ENCODE measurements around the gene RAB43.
"Not testable (repeated sequence)": the region's sequence is repeated elsewhere in the genome, so short reads cannot be mapped to it uniquely, and the experiment has no call there.

Gene RAB43

GRCh38 chr3:129114455-129114854 lies 7.1 kb downstream of the RAB43 start:
- H3K14ac ChIP-seq (ENCODE audit: low read length): no peak overlapping the region
- H4K91ac ChIP-seq (ENCODE audit: low read depth, low read length, poor library complexity): no peak overlapping the region
- no peak overlapping the region for H3K9ac ChIP-seq (ENCODE audit: low read depth, low read length, poor library complexity)
- H3K27me3 ChIP-seq (ENCODE audit: control insufficient read depth in 3 of 3, insufficient read depth in 3 of 3, low read depth in 1 of 3, low read length in 3 of 3): no peaks in the 10 kb centered on the region
- H2AFZ ChIP-seq (ENCODE audit: low read length): no peak overlapping the region
- no peak overlapping the region for H3K4me2 ChIP-seq (ENCODE audit: insufficient read depth, low read length, poor library complexity, severe bottlenecking)
- no peak overlapping the region for H3K4me3 ChIP-seq (ENCODE audit: low read length in 2 of 2)
- WGBS, 2 donors (ENCODE audit: extremely low coverage in 2 of 2, insufficient read length in 2 of 2, insufficient replicate concordance in 1 of 2): no CpG with 5 or more reads among the region's 6 CpGs
- no peak overlapping the region for H3K18ac ChIP-seq (ENCODE audit: low read length)
- no peak overlapping the region for H2BK5ac ChIP-seq (ENCODE audit: low read length)
- H3K4me1 ChIP-seq (ENCODE audit: control insufficient read depth in 2 of 2, insufficient read depth in 1 of 2, low read depth in 1 of 2, low read length in 2 of 2): peaks cover 11 to 17% of the 10 kb centered on the region in 2 donors
- DNase-seq (ENCODE audit: low spot score): no peak
- no peak overlapping the region for H4K8ac ChIP-seq (ENCODE audit: low read depth, low read length)
- no peak overlapping the region for H2BK12ac ChIP-seq (ENCODE audit: low read length)
- no peaks in the 10 kb centered on the region for H3K9me3 ChIP-seq (replicated peaks in 1 of 2; ENCODE audit: control insufficient read depth in 2 of 2, insufficient read depth in 1 of 2, low read depth in 1 of 2, low read length in 2 of 2)
- H3K4ac ChIP-seq (ENCODE audit: low read length): no peak overlapping the region
- H3K27ac ChIP-seq (replicated peaks; ENCODE audit: low read length): no peak overlapping the region
- H3K79me1 ChIP-seq (ENCODE audit: low read depth, low read length): no peaks in the 10 kb centered on the region
- peaks cover 0 to 40% of the 10 kb centered on the region in 2 donors for H3K36me3 ChIP-seq (replicated peaks in 1 of 2; ENCODE audit: control insufficient read depth in 2 of 2, insufficient read depth in 2 of 2, low read length in 2 of 2)
- no peak overlapping the region for H2AK5ac ChIP-seq (ENCODE audit: low read depth, low read length)
- H2BK120ac ChIP-seq (ENCODE audit: low read depth, low read length): no peak overlapping the region
- H3K23ac ChIP-seq (ENCODE audit: low read depth, low read length, poor library complexity): no peak overlapping the region
- no peak overlapping the region for H2BK15ac ChIP-seq (ENCODE audit: low read length)

DNA sequence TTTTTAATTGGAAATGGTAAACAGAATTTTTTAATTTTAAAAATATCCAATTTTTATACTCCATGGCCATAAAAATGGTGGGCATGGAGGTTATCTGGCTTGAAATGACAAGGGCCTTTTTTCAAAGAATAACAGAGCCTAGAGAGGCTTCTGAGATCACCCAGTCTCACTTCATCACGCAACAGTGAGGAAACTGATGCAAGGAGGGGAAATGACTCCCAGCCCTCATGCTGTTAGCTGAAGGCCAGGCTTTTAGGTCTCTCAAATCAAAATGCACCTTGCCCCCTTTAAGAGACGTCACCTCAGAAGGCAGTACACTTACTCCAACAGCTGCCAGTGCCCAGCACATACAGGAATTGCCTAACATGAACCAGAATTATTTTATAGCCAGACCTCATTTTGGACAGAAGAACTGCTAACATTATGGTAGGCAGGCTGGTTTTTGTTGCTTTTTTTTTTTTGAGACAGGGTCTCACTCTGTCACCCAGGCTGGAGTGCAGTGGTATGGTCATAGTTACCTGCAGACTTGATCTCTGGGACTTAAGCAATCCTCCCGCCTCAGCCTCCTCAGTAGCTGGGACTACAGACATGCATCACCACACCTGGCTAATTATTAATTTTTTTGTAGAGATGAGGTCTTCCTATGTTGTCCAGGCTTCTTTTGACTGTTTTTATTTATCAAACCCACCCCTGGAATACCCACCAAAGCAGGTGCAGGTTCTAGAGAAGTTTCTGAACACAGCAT lies 9.1 kb downstream of the RAB43 start:
- Histone ChIP-seq H2BK15ac (ENCODE audit: low read length) (no peak overlapping the region), H3K79me1 (ENCODE audit: low read depth, low read length) (no peaks in the 10 kb centered on the region), H3K27me3 (ENCODE audit: control insufficient read depth in 3 of 3, insufficient read depth in 3 of 3, low read depth in 1 of 3, low read length in 3 of 3) (no peaks in the 10 kb centered on the region), H3K18ac (ENCODE audit: low read length) (no peak overlapping the region), H3K9me3 (replicated peaks in 1 of 2; ENCODE audit: control insufficient read depth in 2 of 2, insufficient read depth in 1 of 2, low read depth in 1 of 2, low read length in 2 of 2) (no peaks in the 10 kb centered on the region), H4K91ac (ENCODE audit: low read depth, low read length, poor library complexity) (no peak overlapping the region), H3K14ac (ENCODE audit: low read length) (no peak overlapping the region), H3K27ac (replicated peaks; ENCODE audit: low read length) (no peak overlapping the region), H3K4me3 (ENCODE audit: low read length in 2 of 2) (no peak overlapping the region), H2AK5ac (ENCODE audit: low read depth, low read length) (no peak overlapping the region), H3K4ac (ENCODE audit: low read length) (no peak overlapping the region), H3K23ac (ENCODE audit: low read depth, low read length, poor library complexity) (no peak overlapping the region), H2BK12ac (ENCODE audit: low read length) (no peak overlapping the region), H2AFZ (ENCODE audit: low read length) (no peak overlapping the region), H3K4me1 (ENCODE audit: control insufficient read depth in 2 of 2, insufficient read depth in 1 of 2, low read depth in 1 of 2, low read length in 2 of 2) (peaks cover 6 to 7% of the 10 kb centered on the region in 2 donors), H3K9ac (ENCODE audit: low read depth, low read length, poor library complexity) (no peak overlapping the region), H2BK5ac (ENCODE audit: low read length) (no peak overlapping the region), H3K4me2 (ENCODE audit: insufficient read depth, low read length, poor library complexity, severe bottlenecking) (no peak overlapping the region), H3K36me3 (replicated peaks in 1 of 2; ENCODE audit: control insufficient read depth in 2 of 2, insufficient read depth in 2 of 2, low read length in 2 of 2) (peaks cover 0 to 33% of the 10 kb centered on the region in 2 donors), H2BK120ac (ENCODE audit: low read depth, low read length) (no peak overlapping the region), H4K8ac (ENCODE audit: low read depth, low read length) (no peak overlapping the region)
- DNase-seq (ENCODE audit: low spot score): no peak
- WGBS, 2 donors (ENCODE audit: extremely low coverage in 2 of 2, insufficient read length in 2 of 2, insufficient replicate concordance in 1 of 2): no CpG with 5 or more reads among the region's 3 CpGs

DNA sequence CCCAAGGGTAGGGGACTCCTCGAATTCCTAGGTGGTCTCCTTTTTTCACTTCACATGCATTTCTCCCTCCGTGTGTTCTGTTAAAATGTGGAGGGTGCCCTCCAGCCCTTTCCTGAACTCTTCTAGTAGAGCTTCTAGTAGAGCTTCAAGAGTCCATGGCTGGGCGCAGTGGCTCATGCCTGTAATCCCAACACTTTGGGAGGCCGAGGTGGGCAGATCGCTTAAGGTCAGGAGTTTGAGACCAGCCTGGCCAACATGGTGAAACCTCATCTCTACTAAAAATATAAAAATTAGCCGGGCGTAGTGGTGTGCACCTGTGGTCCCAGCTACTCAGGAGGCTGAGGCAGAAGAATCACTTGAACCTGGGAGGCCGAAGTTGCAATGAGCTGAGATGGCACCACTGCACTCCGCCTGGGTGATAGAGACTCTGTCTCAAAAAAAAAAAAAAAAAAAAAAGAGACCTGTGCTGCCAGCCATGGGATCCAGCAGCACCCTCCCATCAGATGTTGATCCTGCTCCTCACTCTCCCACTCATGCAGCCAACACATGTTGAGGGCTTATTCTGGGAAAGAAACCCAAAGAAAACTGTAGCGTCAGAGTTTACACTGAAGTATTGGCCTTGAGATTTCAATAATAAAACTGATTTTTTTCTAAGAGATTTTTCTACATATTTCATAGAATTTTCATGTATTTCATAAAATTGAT lies 10.4 kb downstream of the RAB43 start:
- not testable (repeated sequence) for H2AFZ ChIP-seq (ENCODE audit: low read length); H3K9ac ChIP-seq (ENCODE audit: low read depth, low read length, poor library complexity); H3K18ac ChIP-seq (ENCODE audit: low read length); H3K4ac ChIP-seq (ENCODE audit: low read length); H2BK15ac ChIP-seq (ENCODE audit: low read length); H2BK120ac ChIP-seq (ENCODE audit: low read depth, low read length); H4K91ac ChIP-seq (ENCODE audit: low read depth, low read length, poor library complexity); H3K9me3 ChIP-seq (replicated peaks in 1 of 2; ENCODE audit: control insufficient read depth in 2 of 2, insufficient read depth in 1 of 2, low read depth in 1 of 2, low read length in 2 of 2); DNase-seq (ENCODE audit: low spot score); H3K27ac ChIP-seq (replicated peaks; ENCODE audit: low read length); H2BK5ac ChIP-seq (ENCODE audit: low read length); H3K14ac ChIP-seq (ENCODE audit: low read length); H3K27me3 ChIP-seq (ENCODE audit: control insufficient read depth in 3 of 3, insufficient read depth in 3 of 3, low read depth in 1 of 3, low read length in 3 of 3); H3K4me3 ChIP-seq (ENCODE audit: low read length in 2 of 2); H3K23ac ChIP-seq (ENCODE audit: low read depth, low read length, poor library complexity); H4K8ac ChIP-seq (ENCODE audit: low read depth, low read length); H3K4me2 ChIP-seq (ENCODE audit: insufficient read depth, low read length, poor library complexity, severe bottlenecking); H2BK12ac ChIP-seq (ENCODE audit: low read length); H2AK5ac ChIP-seq (ENCODE audit: low read depth, low read length); H3K4me1 ChIP-seq (ENCODE audit: control insufficient read depth in 2 of 2, insufficient read depth in 1 of 2, low read depth in 1 of 2, low read length in 2 of 2); H3K79me1 ChIP-seq (ENCODE audit: low read depth, low read length)
- whole genome bisulfite sequencing, 2 donors (ENCODE audit: extremely low coverage in 2 of 2, insufficient read length in 2 of 2, insufficient replicate concordance in 1 of 2): no CpG with 5 or more reads among the region's 10 CpGs
- peaks cover 0 to 40% of the 10 kb centered on the region in 2 donors for H3K36me3 ChIP-seq (replicated peaks in 1 of 2; ENCODE audit: control insufficient read depth in 2 of 2, insufficient read depth in 2 of 2, low read length in 2 of 2)

- no peaks in the 10 kb centered on the region for H3K9me3 ChIP-seq (replicated peaks in 1 of 2; ENCODE audit: control insufficient read depth in 2 of 2, insufficient read depth in 1 of 2, low read depth in 1 of 2, low read length in 2 of 2)
- no peak overlapping the region for H2BK12ac ChIP-seq (ENCODE audit: low read length)
- H3K14ac ChIP-seq (ENCODE audit: low read length): peak overlapping the region; percentile 17
- no peak overlapping the region for H3K4ac ChIP-seq (ENCODE audit: low read length)
- H3K18ac ChIP-seq (ENCODE audit: low read length): no peak overlapping the region
- no peak overlapping the region for H2BK5ac ChIP-seq (ENCODE audit: low read length)
- no peak overlapping the region for H4K91ac ChIP-seq (ENCODE audit: low read depth, low read length, poor library complexity)
- H3K27me3 ChIP-seq (ENCODE audit: control insufficient read depth in 3 of 3, insufficient read depth in 3 of 3, low read depth in 1 of 3, low read length in 3 of 3): no peaks in the 10 kb centered on the region
- no peak overlapping the region for H2BK120ac ChIP-seq (ENCODE audit: low read depth, low read length)
- H2BK15ac ChIP-seq (ENCODE audit: low read length): no peak overlapping the region
- peaks cover 0 to 4% of the 10 kb centered on the region in 2 donors for H3K4me1 ChIP-seq (ENCODE audit: control insufficient read depth in 2 of 2, insufficient read depth in 1 of 2, low read depth in 1 of 2, low read length in 2 of 2)
- H3K79me1 ChIP-seq (ENCODE audit: low read depth, low read length): peaks cover 4% of the 10 kb centered on the region
- peaks cover 0 to 22% of the 10 kb centered on the region in 2 donors for H3K36me3 ChIP-seq (replicated peaks in 1 of 2; ENCODE audit: control insufficient read depth in 2 of 2, insufficient read depth in 2 of 2, low read length in 2 of 2)
- no peak overlapping the region for H3K4me2 ChIP-seq (ENCODE audit: insufficient read depth, low read length, poor library complexity, severe bottlenecking)
- H3K23ac ChIP-seq (ENCODE audit: low read depth, low read length, poor library complexity): no peak overlapping the region
- H3K9ac ChIP-seq (ENCODE audit: low read depth, low read length, poor library complexity): peak overlapping the region; percentile 2
- no peak overlapping the region for H2AFZ ChIP-seq (ENCODE audit: low read length)
- no peak overlapping the region for H3K4me3 ChIP-seq (ENCODE audit: low read length in 2 of 2)
- no peak overlapping the region for H3K27ac ChIP-seq (replicated peaks; ENCODE audit: low read length)
- no peak overlapping the region for H4K8ac ChIP-seq (ENCODE audit: low read depth, low read length)
- DNase-seq (ENCODE audit: low spot score): no peak
- no peak overlapping the region for H2AK5ac ChIP-seq (ENCODE audit: low read depth, low read length)
- no CpG with 5 or more reads among the region's 8 CpGs for WGBS, 2 donors (ENCODE audit: extremely low coverage in 2 of 2, insufficient read length in 2 of 2, insufficient replicate concordance in 1 of 2)
Observed at GRCh38 chr3:129107793-129108192, 13.8 kb downstream of the RAB43 start.
